Measurements from ENCODE around the gene GPC5. TPM values are rescaled to one million over a fixed set of nuclear protein-coding genes. Genes with fewer than 3 reads are reported as not detected.

The GPC5 gene
- polyA plus RNA-seq, 2 of the 4 experiments (the other 2 are of a cell fraction): not detected

DNA sequence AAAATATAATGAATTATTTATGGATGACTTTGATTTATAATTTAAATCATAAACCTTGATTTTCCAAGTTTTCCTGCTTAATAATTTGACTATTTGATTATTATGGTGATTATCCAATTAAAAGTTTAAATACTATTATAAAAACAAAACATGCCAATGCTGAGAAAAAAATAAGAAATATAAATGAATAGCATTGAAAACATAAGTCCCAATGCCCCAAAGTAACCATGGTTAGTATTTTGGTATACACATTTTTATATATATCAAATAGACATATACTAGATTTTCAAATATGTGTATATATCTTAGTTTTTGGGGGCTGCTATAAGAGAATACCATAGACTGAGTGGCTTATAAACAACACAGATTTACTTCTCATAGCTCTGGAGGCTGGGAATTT, 108.3 kb downstream of the GPC5 start:
- ChIA-PET POLR2A (no interaction called here), CTCF (no interaction called here)
- FAIRE-seq (no peak), ATAC-seq (no peak), DNase-seq (ENCODE audit: low read depth in 1 of 2, low spot score in 1 of 2) (no peak)
- no peaks in the 10 kb centered on the region for H3K9me3 ChIP-seq
- H3K27ac ChIP-seq: no peak overlapping the region
- no peak for TF ChIP-seq HEYL (CRISPR knock-in tag; IDR thresholded peaks at IDR 0.05)
- no peak for TF ChIP-seq ZNF302 (CRISPR knock-in tag; IDR thresholded peaks at IDR 0.05)
- TF ChIP-seq MAZ (IDR thresholded peaks at IDR 0.05; ENCODE audit: borderline replicate concordance, low read depth, low read length): no peak
- TF ChIP-seq, protein P1, sequence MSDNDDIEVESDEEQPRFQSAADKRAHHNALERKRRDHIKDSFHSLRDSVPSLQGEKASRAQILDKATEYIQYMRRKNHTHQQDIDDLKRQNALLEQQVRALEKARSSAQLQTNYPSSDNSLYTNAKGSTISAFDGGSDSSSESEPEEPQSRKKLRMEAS (IDR thresholded peaks at IDR 0.05): no peak
- no peak overlapping the region for H3K4me2 ChIP-seq
- no peak overlapping the region for H3K4me3 ChIP-seq
- no peaks in the 10 kb centered on the region for H3K4me1 ChIP-seq

DNA sequence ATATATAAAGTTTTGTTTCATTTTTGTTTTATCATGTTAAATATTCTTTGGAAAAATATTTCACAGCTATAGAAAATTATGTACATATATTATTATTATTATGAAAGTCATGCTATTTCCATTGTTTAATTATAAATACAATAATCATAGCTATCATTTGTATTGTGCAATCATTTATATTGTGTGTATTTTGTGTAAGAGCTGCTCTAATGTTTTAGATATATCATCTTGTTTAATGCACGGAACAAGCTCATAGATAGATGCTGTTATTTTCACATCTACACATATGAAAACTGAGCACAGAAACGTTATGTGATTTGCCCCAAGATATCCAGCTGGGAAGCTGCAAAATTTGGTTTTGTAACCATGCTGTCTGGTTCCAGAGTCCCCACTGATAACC, 111.6 kb downstream of the GPC5 start:
- 18% methylated on average over 2 of the region's 2 CpGs for WGBS (ENCODE audit: missing lambda C conversion rate)
- Histone ChIP-seq H3K4me2 (no peak overlapping the region), H3K4me3 (no peak overlapping the region), H3K9me3 (no peaks in the 10 kb centered on the region), H3K4me1 (no peaks in the 10 kb centered on the region), H3K27ac (no peak overlapping the region)
- ATAC-seq: no peak
- TF ChIP-seq EHMT2 (IDR thresholded peaks at IDR 0.05; ENCODE audit: low read depth) (no peak), ELK1 (IDR thresholded peaks at IDR 0.05; ENCODE audit: low read depth, low read length) (no peak), EP300 (IDR thresholded peaks at IDR 0.05) (no peak), JUN (IDR thresholded peaks at IDR 0.05) (no peak), HDAC2 (IDR thresholded peaks at IDR 0.05) (no peak), KDM1A (IDR thresholded peaks at IDR 0.05; ENCODE audit: low read depth) (no peak), REST (IDR thresholded peaks at IDR 0.05) (no peak), RARB (CRISPR knock-in tag; IDR thresholded peaks at IDR 0.05) (no peak), CEBPB (IDR thresholded peaks at IDR 0.05) (no peak)
- TF ChIP-seq, protein P2, sequence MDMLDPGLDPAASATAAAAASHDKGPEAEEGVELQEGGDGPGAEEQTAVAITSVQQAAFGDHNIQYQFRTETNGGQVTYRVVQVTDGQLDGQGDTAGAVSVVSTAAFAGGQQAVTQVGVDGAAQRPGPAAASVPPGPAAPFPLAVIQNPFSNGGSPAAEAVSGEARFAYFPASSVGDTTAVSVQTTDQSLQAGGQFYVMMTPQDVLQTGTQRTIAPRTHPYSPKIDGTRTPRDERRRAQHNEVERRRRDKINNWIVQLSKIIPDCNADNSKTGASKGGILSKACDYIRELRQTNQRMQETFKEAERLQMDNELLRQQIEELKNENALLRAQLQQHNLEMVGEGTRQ (IDR thresholded peaks at IDR 0.05): no peak
- TF ChIP-seq, protein P3, sequence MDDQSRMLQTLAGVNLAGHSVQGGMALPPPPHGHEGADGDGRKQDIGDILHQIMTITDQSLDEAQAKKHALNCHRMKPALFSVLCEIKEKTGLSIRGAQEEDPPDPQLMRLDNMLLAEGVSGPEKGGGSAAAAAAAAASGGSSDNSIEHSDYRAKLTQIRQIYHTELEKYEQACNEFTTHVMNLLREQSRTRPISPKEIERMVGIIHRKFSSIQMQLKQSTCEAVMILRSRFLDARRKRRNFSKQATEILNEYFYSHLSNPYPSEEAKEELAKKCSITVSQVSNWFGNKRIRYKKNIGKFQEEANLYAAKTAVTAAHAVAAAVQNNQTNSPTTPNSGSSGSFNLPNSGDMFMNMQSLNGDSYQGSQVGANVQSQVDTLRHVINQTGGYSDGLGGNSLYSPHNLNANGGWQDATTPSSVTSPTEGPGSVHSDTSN (IDR thresholded peaks at IDR 0.05): no peak
- DNase-seq (ENCODE audit: low read depth in 1 of 2, low spot score in 1 of 2): no peak
- ChIA-PET CTCF (no interaction called here), POLR2A (no interaction called here)
- no peak for FAIRE-seq

DNA sequence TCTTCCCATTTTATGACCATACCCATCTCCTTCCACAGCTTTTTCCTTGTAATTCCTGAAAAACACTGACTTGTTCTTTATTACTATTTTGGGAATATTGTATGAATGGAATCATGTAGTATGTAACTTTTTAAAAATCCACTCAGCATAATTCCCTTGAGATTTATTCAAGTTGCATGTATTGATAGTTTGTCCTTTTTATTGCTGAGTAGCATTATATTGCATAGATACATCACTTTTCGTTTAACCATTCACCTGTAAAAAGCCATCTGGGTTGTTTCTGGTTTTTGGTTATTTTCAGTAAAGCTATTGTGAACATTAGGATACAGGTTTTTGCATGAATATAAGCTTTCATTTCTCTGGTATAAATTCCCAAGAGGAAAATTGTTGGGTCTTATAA, 115.4 kb downstream of the GPC5 start:
- 4% methylated on average over 1 of the region's 1 CpG for WGBS (ENCODE audit: missing lambda C conversion rate)
- POLR2A ChIA-PET: no interaction called here
- no peak overlapping the region for H3K27ac ChIP-seq

More for the DNA sequence above, 115.4 kb downstream of the GPC5 start:
- FAIRE-seq (no peak), DNase-seq (ENCODE audit: low read depth in 1 of 2, low spot score in 1 of 2) (no peak), ATAC-seq (no peak)
- CTCF ChIA-PET: no interaction called here
- H3K4me1 ChIP-seq: no peaks in the 10 kb centered on the region
- no peak overlapping the region for H3K4me3 ChIP-seq
- TF ChIP-seq EHMT2 (IDR thresholded peaks at IDR 0.05; ENCODE audit: low read depth) (no peak), CBX2 (IDR thresholded peaks at IDR 0.05; ENCODE audit: borderline replicate concordance, low read depth) (no peak), EHF (CRISPR knock-in tag; IDR thresholded peaks at IDR 0.05) (no peak), ESRRA (IDR thresholded peaks at IDR 0.05; ENCODE audit: borderline replicate concordance, low read length) (no peak), RCOR1 (IDR thresholded peaks at IDR 0.05; ENCODE audit: low read depth, low read length) (no peak), E2F6 (IDR thresholded peaks at IDR 0.05; ENCODE audit: borderline replicate concordance, low read depth) (no peak), ZFP36 (IDR thresholded peaks at IDR 0.05; ENCODE audit: borderline replicate concordance, partially characterized antibody) (no peak), CBX8 (IDR thresholded peaks at IDR 0.05) (no peak), PHF8 (IDR thresholded peaks at IDR 0.05; ENCODE audit: borderline replicate concordance, low read depth) (no peak), NFE2L2 (conservative IDR thresholded peaks at IDR 0.05; ENCODE audit: low read length) (no peak), CEBPB (IDR thresholded peaks at IDR 0.05) (no peak), POLR2A (IDR thresholded peaks at IDR 0.05; ENCODE audit: low read length) (no peak)
- TF ChIP-seq, protein P1 (IDR thresholded peaks at IDR 0.05): no peak
- no peak overlapping the region for H3K4me2 ChIP-seq
- H3K9me3 ChIP-seq: no peaks in the 10 kb centered on the region

Data from A549 (cell line).